Daoy (cell line): ENCODE results near the gene ERBB3. TPM values are rescaled to one million over a fixed set of nuclear protein-coding genes. Genes with fewer than 3 reads are reported as not detected.
A peak's percentile ranks its signal among the peaks of the same experiment; 100 is the strongest.
"Not testable (repeated sequence)": the region's sequence is repeated elsewhere in the genome, so short reads cannot be mapped to it uniquely, and the experiment has no call there.

Experiments used
- DNase-seq: peaks from one replicate; pipeline ENCODE4 v3.0.0-alpha.2; 2015; ENCODE audit warnings: low read depth
- total RNA-seq: library from RNA; depleted of rRNA; stranded (reverse); fragments of >200 nt; shearing (Covaris generic); gene quantifications from 2 replicates; pipeline ENCODE4 v1.2.3, GENCODE V29; 2014

ERBB3 gene
- total RNA-seq, 1 experiment from 2014 or later: 0.63 TPM

DNA sequence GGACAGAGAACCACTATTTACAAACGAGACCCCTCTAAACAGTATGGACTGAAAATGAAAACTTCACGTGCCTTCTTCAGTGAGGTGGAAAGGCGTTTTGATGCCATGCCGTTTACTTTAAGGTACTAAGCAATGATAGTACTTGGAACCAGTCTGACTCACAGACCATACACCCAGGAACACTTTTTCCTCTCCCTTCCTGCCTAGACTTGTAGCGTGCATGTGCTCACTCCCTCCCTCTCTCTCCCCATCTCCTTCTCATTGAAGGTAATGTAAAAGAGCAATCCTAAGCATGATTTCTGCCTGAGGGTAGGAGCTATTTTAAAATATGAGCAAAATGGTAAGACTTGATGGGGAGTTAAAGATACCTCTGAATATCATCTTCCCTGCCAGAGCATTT, 30.6 kb downstream of the ERBB3 start:
- DNase-seq: no peak

GRCh38 chr12:56114084-56114483, 34.1 kb downstream of the ERBB3 start:
- DNase-seq: no peak

DNA sequence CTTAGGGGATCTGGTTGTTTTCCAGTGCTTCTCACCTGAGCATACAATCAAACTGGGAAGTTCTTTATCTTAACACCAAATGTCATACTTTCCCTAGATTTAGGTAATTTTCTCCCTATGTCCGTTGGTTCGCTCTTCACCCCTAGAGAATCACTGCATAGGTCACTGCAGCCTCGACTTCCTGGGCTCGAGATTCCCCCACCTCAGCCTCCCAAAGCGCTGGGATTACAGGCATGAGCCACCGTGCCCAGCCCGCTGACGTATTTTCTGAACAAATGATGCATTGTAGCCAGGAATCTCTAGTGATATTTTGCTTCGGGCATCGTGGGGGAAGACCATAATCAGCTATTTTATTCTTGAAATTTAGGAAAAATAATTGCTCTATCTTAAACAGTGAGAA, 35.4 kb downstream of the ERBB3 start:
- peak; percentile 57 for DNase-seq

- DNase-seq: peak; percentile 95
Measured at GRCh38 chr12:56116267-56117081, 36.5 kb downstream of the ERBB3 start, which contains the start of gene RPL41. TSS of gene RPL41 (plus strand) at chr12:56116633.

DNA sequence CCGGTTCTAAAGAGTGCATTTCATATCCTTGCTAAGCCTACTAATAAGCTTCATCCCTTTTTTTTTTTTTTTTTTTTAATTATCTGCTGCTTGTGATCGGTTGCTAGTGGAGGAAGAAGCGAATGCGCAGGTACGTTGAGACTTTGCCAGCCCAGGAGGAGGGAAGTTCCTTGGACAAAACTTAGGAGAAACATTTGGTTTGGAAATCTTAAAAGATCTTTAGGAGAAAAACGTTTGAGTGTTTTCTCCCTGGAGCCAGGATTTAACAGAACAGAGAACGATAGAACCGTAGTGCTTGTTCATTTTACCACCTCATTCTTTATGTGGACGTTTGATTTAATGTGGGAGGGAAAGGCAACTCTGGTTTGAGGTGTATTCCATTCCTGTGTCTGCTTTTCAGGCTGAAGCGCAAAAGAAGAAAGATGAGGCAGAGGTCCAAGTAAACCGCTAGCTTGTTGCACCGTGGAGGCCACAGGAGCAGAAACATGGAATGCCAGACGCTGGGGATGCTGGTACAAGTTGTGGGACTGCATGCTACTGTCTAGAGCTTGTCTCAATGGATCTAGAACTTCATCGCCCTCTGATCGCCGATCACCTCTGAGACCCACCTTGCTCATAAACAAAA, 37.2 kb downstream of the ERBB3 start:
- DNase-seq: not testable (repeated sequence)

- DNase-seq: peak; percentile 100
Measured at GRCh38 chr12:56117778-56118687, 38.1 kb downstream of the ERBB3 start, which contains the start of gene ZC3H10. TSS of gene ZC3H10 (plus strand) at chr12:56118266. CDS start at chr12:56120563, 2,297 bp downstream.

DNA sequence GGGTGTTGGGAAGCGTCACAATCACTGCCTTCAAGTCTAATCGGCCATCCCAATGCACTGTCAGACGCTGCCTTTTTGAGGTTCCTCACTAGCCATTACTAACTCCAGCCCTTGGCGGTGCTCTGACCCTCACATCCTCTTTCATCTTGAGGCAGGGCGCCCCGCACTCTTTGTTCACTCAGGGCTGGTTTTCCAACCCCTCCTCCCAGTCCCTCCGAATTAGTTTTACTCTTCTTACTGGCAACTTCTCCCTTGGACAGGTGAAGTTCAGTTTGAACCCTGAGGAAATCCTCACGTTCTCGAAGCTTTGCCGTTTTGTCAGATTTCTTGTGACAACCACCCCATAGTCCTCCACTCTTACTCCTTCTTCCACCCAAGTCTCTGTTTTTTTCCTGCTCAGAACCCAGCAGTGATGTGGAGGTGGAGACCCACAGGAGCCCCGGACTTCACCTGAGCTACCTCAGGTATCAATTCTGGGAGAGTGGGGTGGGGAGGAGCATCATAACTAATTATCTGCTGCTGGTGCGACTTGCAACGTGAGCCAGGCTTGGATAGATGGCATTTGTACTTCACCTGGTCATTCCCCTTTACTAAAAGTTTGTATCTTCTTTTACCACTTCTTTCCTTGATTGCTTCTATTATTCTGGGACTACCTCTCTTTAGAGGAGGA, 38.9 kb downstream of the ERBB3 start:
- no peak for DNase-seq

GRCh38 chr12:56119361-56119796, 39.4 kb downstream of the ERBB3 start:
- DNase-seq: peak; percentile 90

- peak; percentile 42 for DNase-seq
Measured at GRCh38 chr12:56120158-56120846, 40.3 kb downstream of the ERBB3 start.

- DNase-seq: no peak
Measured at GRCh38 chr12:56121204-56121870, 41.4 kb downstream of the ERBB3 start.

DNA sequence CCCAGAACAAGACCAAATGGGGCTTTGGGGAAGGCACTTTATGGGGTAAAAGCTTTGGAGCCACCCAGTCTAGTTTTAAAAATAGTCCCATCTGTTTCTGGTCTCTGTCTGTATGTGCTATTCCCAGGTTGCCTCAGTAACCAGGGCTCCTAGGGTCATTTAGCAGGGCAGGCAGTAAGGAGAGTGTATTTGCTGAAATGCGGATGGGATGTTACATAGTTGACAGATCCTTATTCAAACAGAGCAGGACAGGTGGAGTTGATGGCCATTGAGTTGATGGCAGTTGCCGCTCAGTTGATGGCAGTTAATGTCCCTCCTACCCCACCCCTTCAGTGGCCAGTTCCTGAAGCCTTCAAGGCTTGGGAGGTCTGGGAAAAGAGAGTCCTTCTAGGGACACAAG, 42.7 kb downstream of the ERBB3 start:
- DNase-seq: no peak

GRCh38 chr12:56124133-56124532, 44.2 kb downstream of the ERBB3 start:
- no peak for DNase-seq

GRCh38 chr12:56126732-56127239, 46.8 kb downstream of the ERBB3 start:
- no peak for DNase-seq

DNA sequence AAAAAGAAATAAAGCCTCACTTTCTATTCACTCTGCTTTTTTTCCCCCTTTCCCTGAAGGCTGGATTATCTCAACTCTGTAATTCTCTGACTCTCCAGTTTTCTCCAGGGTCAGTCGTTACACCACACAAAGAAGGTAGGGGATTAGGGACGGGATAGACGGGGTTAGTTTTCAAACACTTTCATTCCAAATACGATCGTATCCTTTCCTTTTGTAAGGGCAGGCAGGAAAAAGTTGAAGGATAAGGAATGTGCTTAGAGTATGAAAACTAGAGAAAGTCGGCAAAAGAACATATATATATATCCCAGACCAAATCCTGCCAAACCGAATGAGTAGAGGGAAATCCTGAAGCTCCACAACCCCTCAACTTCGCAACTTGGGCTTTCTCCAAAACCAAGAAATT, 47.5 kb downstream of the ERBB3 start:
- no peak for DNase-seq

GRCh38 chr12:56127888-56128669, 48.1 kb downstream of the ERBB3 start, which contains the start of gene ESYT1:
TSS of gene ESYT1 (plus strand) at chr12:56128267. CDS start at chr12:56128320, 53 bp downstream.
- peak; percentile 99 for DNase-seq

DNA sequence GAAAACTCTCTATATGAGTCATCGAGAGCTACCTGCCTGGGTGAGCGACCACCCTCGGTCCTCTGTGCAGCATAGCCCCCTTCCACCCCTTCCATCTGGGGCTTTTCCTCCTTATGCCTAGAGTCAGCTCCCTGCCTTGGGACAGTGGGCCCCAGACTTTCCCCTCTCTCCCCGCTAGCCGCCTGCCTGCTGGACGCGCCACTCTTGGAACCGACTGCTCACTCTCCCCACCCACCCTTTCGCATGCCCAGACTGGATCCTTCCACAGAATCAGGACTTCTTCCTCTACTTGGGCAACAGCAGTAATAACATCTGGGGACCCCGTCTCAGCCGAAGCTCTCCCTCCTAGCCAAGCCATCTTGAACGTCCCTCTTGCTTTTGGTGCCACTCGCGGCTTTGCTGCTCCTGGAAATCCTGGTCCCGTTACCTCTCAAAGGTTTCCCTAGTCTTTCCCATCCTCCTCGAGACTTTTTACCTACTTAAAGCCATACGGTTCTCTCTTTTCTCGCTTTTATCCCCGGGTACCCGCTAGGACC, 48.8 kb downstream of the ERBB3 start:
- peak; percentile 60 for DNase-seq

DNA sequence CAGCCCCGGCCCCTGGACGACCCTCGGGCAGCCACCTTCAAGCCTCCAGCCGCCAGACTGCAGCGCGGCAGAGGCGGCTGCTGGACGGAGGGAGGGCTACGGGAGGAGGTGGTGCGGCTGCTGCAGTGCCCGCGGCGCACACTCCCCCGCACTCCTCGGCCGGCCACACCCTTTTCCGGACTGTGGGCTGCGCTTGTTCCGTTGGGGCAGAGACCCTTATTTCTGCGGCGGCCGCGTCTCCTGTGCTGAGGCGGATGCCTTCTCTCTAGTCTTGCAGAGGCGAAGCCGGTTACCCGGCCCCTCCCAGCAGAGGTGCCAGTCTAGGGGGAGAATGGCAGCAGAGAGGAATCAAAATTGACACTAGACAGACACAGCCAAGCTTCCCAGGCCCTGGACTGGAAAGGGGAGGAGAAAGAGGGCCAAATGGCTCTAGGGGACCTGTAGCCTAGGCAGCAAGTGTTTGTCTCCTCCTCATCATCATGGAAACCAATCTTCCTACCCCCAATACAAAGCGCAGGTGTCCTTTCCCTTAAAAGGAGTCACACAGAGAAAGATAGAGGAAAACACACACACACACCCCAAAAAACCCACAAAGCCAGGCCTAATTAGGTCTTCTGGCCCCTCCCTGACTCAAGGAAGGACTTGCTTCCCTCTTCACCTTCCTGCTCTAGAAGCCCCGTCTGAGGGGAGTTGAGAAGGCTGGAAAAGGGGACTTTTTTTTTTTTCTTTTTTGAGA, 49.4 kb downstream of the ERBB3 start:
- peak; percentile 84 for DNase-seq

GRCh38 chr12:56129942-56130495, 50.1 kb downstream of the ERBB3 start:
- no peak for DNase-seq
